Activated naive CD4-positive, alpha-beta T cell treated with anti-CD3 and anti-CD28 coated beads, Interleukin-2, amount 50 U/mL, for 24 hours (primary cell): Measurements from ENCODE around the gene LINGO4.

Experiments
- H3K27ac Mint-ChIP-seq: one replicate; pipeline ENCODE4 v1.8.0; 2021; ENCODE audit warnings: mild to moderate bottlenecking, mixed read lengths
- H3K27me3 Mint-ChIP-seq: one replicate; pipeline ENCODE4 v1.8.0; 2021; ENCODE audit warnings: mixed read lengths
- H3K36me3 Mint-ChIP-seq: one replicate; pipeline ENCODE4 v1.8.0; 2021; ENCODE audit warnings: mixed read lengths
- H3K4me1 Mint-ChIP-seq: one replicate; pipeline ENCODE4 v1.8.0; 2021; ENCODE audit warnings: mixed read lengths
- H3K4me3 Mint-ChIP-seq: one replicate; pipeline ENCODE4 v1.8.0; 2021; ENCODE audit warnings: mild to moderate bottlenecking, mixed read lengths
- H3K9me3 Mint-ChIP-seq: one replicate; pipeline ENCODE4 v1.8.0; 2021; ENCODE audit warnings: mixed read lengths

The LINGO4 gene

GRCh38 chr1:151839082-151839412 lies 33.8 kb upstream of the LINGO4 start:
- H3K9me3 Mint-ChIP-seq: no peaks in the 10 kb centered on the region
- no peaks in the 10 kb centered on the region for H3K27me3 Mint-ChIP-seq
- H3K36me3 Mint-ChIP-seq: peaks cover 2% of the 10 kb centered on the region
- peak overlapping the region; percentile 86 for H3K4me3 Mint-ChIP-seq
- H3K27ac Mint-ChIP-seq: peak overlapping the region; percentile 41
- H3K4me1 Mint-ChIP-seq: peaks cover 38% of the 10 kb centered on the region

- no peaks in the 10 kb centered on the region for H3K9me3 Mint-ChIP-seq
- H3K27me3 Mint-ChIP-seq: no peaks in the 10 kb centered on the region
- H3K4me3 Mint-ChIP-seq: peak overlapping the region; percentile 86
- peak overlapping the region; percentile 41 for H3K27ac Mint-ChIP-seq
- peaks cover 44% of the 10 kb centered on the region for H3K4me1 Mint-ChIP-seq
- H3K36me3 Mint-ChIP-seq: peaks cover 2% of the 10 kb centered on the region
These were observed 33.2 kb upstream of the LINGO4 start for GRCh38 chr1:151838222-151839081.

GRCh38 chr1:151837884-151838221 lies 32.6 kb upstream of the LINGO4 start:
- peaks cover 2% of the 10 kb centered on the region for H3K36me3 Mint-ChIP-seq
- H3K27me3 Mint-ChIP-seq: no peaks in the 10 kb centered on the region
- peak overlapping the region; percentile 92 for H3K27ac Mint-ChIP-seq
- H3K9me3 Mint-ChIP-seq: no peaks in the 10 kb centered on the region
- peak overlapping the region; percentile 92 for H3K4me3 Mint-ChIP-seq
- peaks cover 48% of the 10 kb centered on the region for H3K4me1 Mint-ChIP-seq

- peak overlapping the region; percentile 92 for H3K4me3 Mint-ChIP-seq
- no peaks in the 10 kb centered on the region for H3K27me3 Mint-ChIP-seq
- peak overlapping the region; percentile 92 for H3K27ac Mint-ChIP-seq
- H3K9me3 Mint-ChIP-seq: no peaks in the 10 kb centered on the region
- peaks cover 51% of the 10 kb centered on the region for H3K4me1 Mint-ChIP-seq
- H3K36me3 Mint-ChIP-seq: peaks cover 2% of the 10 kb centered on the region
These were observed 32.0 kb upstream of the LINGO4 start for GRCh38 chr1:151837197-151837596.

GRCh38 chr1:151835596-151835995 lies 30.4 kb upstream of the LINGO4 start:
- Mint-ChIP-seq H3K4me3 (no peak overlapping the region), H3K27me3 (no peaks in the 10 kb centered on the region), H3K4me1 (peaks cover 48% of the 10 kb centered on the region), H3K9me3 (no peaks in the 10 kb centered on the region), H3K36me3 (no peaks in the 10 kb centered on the region), H3K27ac (peak overlapping the region; percentile 82)

GRCh38 chr1:151834239-151834638 lies 29.0 kb upstream of the LINGO4 start:
- peaks cover 51% of the 10 kb centered on the region for H3K4me1 Mint-ChIP-seq
- H3K36me3 Mint-ChIP-seq: no peaks in the 10 kb centered on the region
- no peak overlapping the region for H3K27ac Mint-ChIP-seq
- H3K9me3 Mint-ChIP-seq: no peaks in the 10 kb centered on the region
- no peaks in the 10 kb centered on the region for H3K27me3 Mint-ChIP-seq
- no peak overlapping the region for H3K4me3 Mint-ChIP-seq

- Mint-ChIP-seq H3K27ac (no peak overlapping the region), H3K9me3 (no peaks in the 10 kb centered on the region), H3K27me3 (no peaks in the 10 kb centered on the region), H3K4me3 (no peak overlapping the region), H3K36me3 (no peaks in the 10 kb centered on the region), H3K4me1 (peaks cover 59% of the 10 kb centered on the region)
These were observed 28.1 kb upstream of the LINGO4 start for GRCh38 chr1:151833172-151833900.

GRCh38 chr1:151832318-151832980 lies 27.2 kb upstream of the LINGO4 start:
- H3K4me1 Mint-ChIP-seq: peaks cover 64% of the 10 kb centered on the region

GRCh38 chr1:151831605-151832004 lies 26.4 kb upstream of the LINGO4 start, which contains the start of gene RORC:
Gene RORC, minus strand, starts transcription at chr1:151831802. Its CDS starts 38 bp downstream, at chr1:151831764.
- H3K36me3 Mint-ChIP-seq: no peaks in the 10 kb centered on the region
- no peaks in the 10 kb centered on the region for H3K27me3 Mint-ChIP-seq
- peaks cover 56% of the 10 kb centered on the region for H3K4me1 Mint-ChIP-seq
- peak within 1 kb of the TSS; percentile 19 for H3K27ac Mint-ChIP-seq
- H3K4me3 Mint-ChIP-seq: no peak within 1 kb of the TSS
- H3K9me3 Mint-ChIP-seq: no peaks in the 10 kb centered on the region

More at GRCh38 chr1:151832318-151832980, 27.2 kb upstream of the LINGO4 start:
- Mint-ChIP-seq H3K36me3 (no peaks in the 10 kb centered on the region), H3K9me3 (no peaks in the 10 kb centered on the region), H3K27me3 (no peaks in the 10 kb centered on the region), H3K27ac (peak overlapping the region; percentile 19), H3K4me3 (no peak overlapping the region)

- H3K4me3 Mint-ChIP-seq: no peak overlapping the region
- H3K9me3 Mint-ChIP-seq: no peaks in the 10 kb centered on the region
- H3K27ac Mint-ChIP-seq: no peak overlapping the region
- H3K27me3 Mint-ChIP-seq: no peaks in the 10 kb centered on the region
- peaks cover 53% of the 10 kb centered on the region for H3K4me1 Mint-ChIP-seq
- no peaks in the 10 kb centered on the region for H3K36me3 Mint-ChIP-seq
These were observed 26.0 kb upstream of the LINGO4 start for GRCh38 chr1:151831256-151831591.

GRCh38 chr1:151830055-151830454 lies 24.8 kb upstream of the LINGO4 start:
- H3K27ac Mint-ChIP-seq: no peak overlapping the region
- no peak overlapping the region for H3K4me3 Mint-ChIP-seq
- H3K9me3 Mint-ChIP-seq: no peaks in the 10 kb centered on the region
- no peaks in the 10 kb centered on the region for H3K27me3 Mint-ChIP-seq
- no peaks in the 10 kb centered on the region for H3K36me3 Mint-ChIP-seq
- peaks cover 57% of the 10 kb centered on the region for H3K4me1 Mint-ChIP-seq

GRCh38 chr1:151829352-151830046 lies 24.3 kb upstream of the LINGO4 start:
- Mint-ChIP-seq H3K27me3 (no peaks in the 10 kb centered on the region), H3K36me3 (no peaks in the 10 kb centered on the region), H3K4me3 (peak overlapping the region; percentile 11), H3K9me3 (no peaks in the 10 kb centered on the region), H3K27ac (peak overlapping the region; percentile 43), H3K4me1 (peaks cover 57% of the 10 kb centered on the region)

- H3K27me3 Mint-ChIP-seq: no peaks in the 10 kb centered on the region
- H3K36me3 Mint-ChIP-seq: no peaks in the 10 kb centered on the region
- H3K4me1 Mint-ChIP-seq: peaks cover 52% of the 10 kb centered on the region
- H3K4me3 Mint-ChIP-seq: peak overlapping the region; percentile 11
- H3K27ac Mint-ChIP-seq: peak overlapping the region; percentile 0
- no peaks in the 10 kb centered on the region for H3K9me3 Mint-ChIP-seq
These were observed 23.7 kb upstream of the LINGO4 start for GRCh38 chr1:151828921-151829320.

- Mint-ChIP-seq H3K9me3 (no peaks in the 10 kb centered on the region), H3K27ac (peak overlapping the region; percentile 9), H3K36me3 (no peaks in the 10 kb centered on the region), H3K27me3 (no peaks in the 10 kb centered on the region), H3K4me3 (peak overlapping the region; percentile 19), H3K4me1 (peaks cover 49% of the 10 kb centered on the region)
These were observed 22.6 kb upstream of the LINGO4 start for GRCh38 chr1:151827853-151828252.
